Neutrophil (primary cell): ENCODE results near the gene NOS3.
A peak's percentile ranks its signal among the peaks of the same experiment; 100 is the strongest.

Experiments
- H3K27ac ChIP-seq: fragments of 200-600 bp; sonication (generic); 2 replicates; pipeline ENCODE4 v1.5.1; 2016; ENCODE audit warnings: mild to moderate bottlenecking, moderate library complexity
- H3K27me3 ChIP-seq: fragments of 200-600 bp; sonication (generic); 2 replicates; pipeline ENCODE4 v1.6.0; 2016; ENCODE audit warnings: mild to moderate bottlenecking
- H3K36me3 ChIP-seq: fragments of 200-600 bp; sonication (generic); 2 replicates; pipeline ENCODE4 v1.5.1; 2017
- H3K4me1 ChIP-seq, 2 experiments: fragments of 200-600 bp in 1 of 2; sonication (generic) in 1 of 2; 1 replicate in 1 of 2; 2 replicates in 1 of 2; pipeline versions ENCODE4 v1.5.1 to v1.6.1; 2013 to 2016; ENCODE audit warnings: low read depth in 1 of 2, low read length in 1 of 2, mild to moderate bottlenecking in 1 of 2, moderate library complexity in 1 of 2; ENCODE audit not compliant: control insufficient read depth in 1 of 2, insufficient read depth in 1 of 2
- H3K4me3 ChIP-seq, 2 experiments: fragments of 200-600 bp in 1 of 2; sonication (generic) in 1 of 2; 1 replicate in 1 of 2; 2 replicates in 1 of 2; pipeline ENCODE4 v1.5.1; 2013 to 2016; ENCODE audit warnings: low read depth in 1 of 2, low read length in 1 of 2, mild to moderate bottlenecking in 1 of 2, moderate library complexity in 1 of 2
- H3K9me3 ChIP-seq: fragments of 200-600 bp; sonication (generic); 2 replicates; pipeline ENCODE4 v1.5.1; 2016
- CTCF ChIP-seq: fragments of 200-600 bp; sonication (generic); IDR thresholded peaks from 2 replicates; pipeline ENCODE4 v1.5.1; 2016; ENCODE audit warnings: antibody characterized with exemption

Gene NOS3

GRCh38 chr7:151056283-151056665 lies 65.5 kb downstream of the NOS3 start:
- peaks cover 45 to 47% of the 10 kb centered on the region in 2 experiments for H3K4me1 ChIP-seq
- no peaks in the 10 kb centered on the region for H3K36me3 ChIP-seq
- no peaks in the 10 kb centered on the region for H3K9me3 ChIP-seq
- no peak overlapping the region for H3K27ac ChIP-seq
- TF ChIP-seq CTCF = no peak
- no peak overlapping the region for H3K4me3 ChIP-seq
- peaks cover 6% of the 10 kb centered on the region for H3K27me3 ChIP-seq

- Histone ChIP-seq H3K4me3 (peak overlapping the region; percentile 69 to 88), H3K36me3 (no peaks in the 10 kb centered on the region), H3K4me1 (peaks cover 45 to 47% of the 10 kb centered on the region in 2 experiments), H3K9me3 (no peaks in the 10 kb centered on the region), H3K27me3 (peaks cover under 1% of the 10 kb centered on the region), H3K27ac (no peak overlapping the region)
- TF ChIP-seq CTCF = no peak
Measured at GRCh38 chr7:151056666-151057505, 66.1 kb downstream of the NOS3 start.

- Histone ChIP-seq H3K9me3 (no peaks in the 10 kb centered on the region), H3K36me3 (no peaks in the 10 kb centered on the region), H3K4me1 (peaks cover 45 to 46% of the 10 kb centered on the region in 2 experiments), H3K4me3 (peak within 1 kb of the TSS; percentile 69 to 88), H3K27me3 (no peaks in the 10 kb centered on the region), H3K27ac (peak within 1 kb of the TSS; percentile 82)
- TF ChIP-seq CTCF = no peak
Measured at GRCh38 chr7:151057506-151057988, 66.7 kb downstream of the NOS3 start, which contains the start of gene CDK5. Gene CDK5 (minus strand): TSS chr7:151057897. CDS start chr7:151057848, 49 bp downstream.

- H3K9me3 ChIP-seq = no peaks in the 10 kb centered on the region
- H3K27me3 ChIP-seq = no peaks in the 10 kb centered on the region
- peaks cover 40 to 42% of the 10 kb centered on the region in 2 experiments for H3K4me1 ChIP-seq
- H3K4me3 ChIP-seq = peak overlapping the region; percentile 69 to 88
- peak overlapping the region; percentile 82 for H3K27ac ChIP-seq
- H3K36me3 ChIP-seq = no peaks in the 10 kb centered on the region
- TF ChIP-seq CTCF = peak; percentile 37
Measured at GRCh38 chr7:151057989-151058780, 67.4 kb downstream of the NOS3 start.

GRCh38 chr7:151058781-151059366 lies 68.1 kb downstream of the NOS3 start:
- TF ChIP-seq CTCF = no peak
- Histone ChIP-seq H3K27me3 (no peaks in the 10 kb centered on the region), H3K27ac (peak overlapping the region; percentile 82), H3K36me3 (peaks cover under 1% of the 10 kb centered on the region), H3K4me1 (peaks cover 33 to 37% of the 10 kb centered on the region in 2 experiments), H3K9me3 (no peaks in the 10 kb centered on the region), H3K4me3 (peak overlapping the region; percentile 69 to 88)
